ENCODE results near the gene C2orf76. TPM values are rescaled to one million over a fixed set of nuclear protein-coding genes. Genes with fewer than 3 reads are reported as not detected.

C2orf76 gene
- total RNA-seq, 4 donors from 2014 or later = 6.7 to 10.6 (median 9.3) TPM

GRCh38 chr2:119305497-119306195 is 61.0 kb downstream of the C2orf76 start:
- Histone ChIP-seq H3K9me3 (no peaks in the 10 kb centered on the region), H3K36me3 (no peaks in the 10 kb centered on the region), H3K4me3 (peak overlapping the region; percentile 28), H3K4me1 (peaks cover 11% of the 10 kb centered on the region), H3K27ac (peak overlapping the region; percentile 52), H3K27me3 (no peaks in the 10 kb centered on the region)
- no peak for TF ChIP-seq POLR2AphosphoS5 (IDR thresholded peaks at IDR 0.05)
- no peak for TF ChIP-seq EP300 (IDR thresholded peaks at IDR 0.05)
- no peak for TF ChIP-seq CTCF (IDR thresholded peaks at IDR 0.05)
- TF ChIP-seq POLR2A (IDR thresholded peaks at IDR 0.05) = no peak
- 34% methylated on average over 12 of the region's 12 CpGs for WGBS
- DNase-seq (ENCODE audit: low spot score in 2 of 2) = no peak

- peak overlapping the region; percentile 52 for H3K27ac ChIP-seq
- WGBS = 59% methylated on average over 2 of the region's 2 CpGs
- DNase-seq (ENCODE audit: low spot score in 2 of 2) = no peak
- peaks cover 11% of the 10 kb centered on the region for H3K4me1 ChIP-seq
- no peak overlapping the region for H3K4me3 ChIP-seq
- H3K36me3 ChIP-seq = no peaks in the 10 kb centered on the region
- H3K27me3 ChIP-seq = no peaks in the 10 kb centered on the region
- no peaks in the 10 kb centered on the region for H3K9me3 ChIP-seq
- TF ChIP-seq EP300 (IDR thresholded peaks at IDR 0.05) (no peak), POLR2AphosphoS5 (IDR thresholded peaks at IDR 0.05) (no peak), CTCF (IDR thresholded peaks at IDR 0.05) (no peak), POLR2A (IDR thresholded peaks at IDR 0.05) (no peak)
These were observed 61.8 kb downstream of the C2orf76 start for GRCh38 chr2:119304847-119305246.

- no peaks in the 10 kb centered on the region for H3K36me3 ChIP-seq
- no peak overlapping the region for H3K27ac ChIP-seq
- no peak for DNase-seq (ENCODE audit: low spot score in 2 of 2)
- H3K27me3 ChIP-seq = no peaks in the 10 kb centered on the region
- no peak overlapping the region for H3K4me3 ChIP-seq
- 77% methylated on average over 6 of the region's 6 CpGs for WGBS
- peaks cover 7% of the 10 kb centered on the region for H3K4me1 ChIP-seq
- H3K9me3 ChIP-seq = no peaks in the 10 kb centered on the region
- TF ChIP-seq POLR2AphosphoS5 (IDR thresholded peaks at IDR 0.05) (no peak), EP300 (IDR thresholded peaks at IDR 0.05) (no peak), POLR2A (IDR thresholded peaks at IDR 0.05) (no peak), CTCF (IDR thresholded peaks at IDR 0.05) (no peak)
These were observed 65.2 kb downstream of the C2orf76 start for GRCh38 chr2:119301413-119301812.

GRCh38 chr2:119295688-119296375 is 70.8 kb downstream of the C2orf76 start:
- WGBS = 92% methylated on average over 10 of the region's 10 CpGs
- Histone ChIP-seq H3K4me3 (no peak overlapping the region), H3K27ac (no peak overlapping the region), H3K4me1 (no peaks in the 10 kb centered on the region), H3K27me3 (no peaks in the 10 kb centered on the region), H3K9me3 (no peaks in the 10 kb centered on the region), H3K36me3 (no peaks in the 10 kb centered on the region)
- DNase-seq (ENCODE audit: low spot score in 2 of 2) = no peak
- TF ChIP-seq CTCF (IDR thresholded peaks at IDR 0.05) (no peak), POLR2A (IDR thresholded peaks at IDR 0.05) (no peak), POLR2AphosphoS5 (IDR thresholded peaks at IDR 0.05) (no peak), EP300 (IDR thresholded peaks at IDR 0.05) (no peak)

GRCh38 chr2:119294671-119295070 is 72.0 kb downstream of the C2orf76 start:
- no peak for DNase-seq (ENCODE audit: low spot score in 2 of 2)
- 84% methylated on average over 14 of the region's 14 CpGs for WGBS

More at GRCh38 chr2:119294671-119295070, 72.0 kb downstream of the C2orf76 start:
- H3K27ac ChIP-seq = no peak overlapping the region
- H3K4me1 ChIP-seq = no peaks in the 10 kb centered on the region
- no peaks in the 10 kb centered on the region for H3K9me3 ChIP-seq
- no peak for TF ChIP-seq EP300 (IDR thresholded peaks at IDR 0.05)
- no peak for TF ChIP-seq POLR2AphosphoS5 (IDR thresholded peaks at IDR 0.05)
- TF ChIP-seq CTCF (IDR thresholded peaks at IDR 0.05) = no peak
- TF ChIP-seq POLR2A (IDR thresholded peaks at IDR 0.05) = no peak
- H3K36me3 ChIP-seq = no peaks in the 10 kb centered on the region
- H3K4me3 ChIP-seq = no peak overlapping the region
- no peaks in the 10 kb centered on the region for H3K27me3 ChIP-seq
